ENCODE results near the gene NBL1.
"Not testable (repeated sequence)": the region's sequence is repeated elsewhere in the genome, so short reads cannot be mapped to it uniquely, and the experiment has no call there.

The NBL1 gene

DNA sequence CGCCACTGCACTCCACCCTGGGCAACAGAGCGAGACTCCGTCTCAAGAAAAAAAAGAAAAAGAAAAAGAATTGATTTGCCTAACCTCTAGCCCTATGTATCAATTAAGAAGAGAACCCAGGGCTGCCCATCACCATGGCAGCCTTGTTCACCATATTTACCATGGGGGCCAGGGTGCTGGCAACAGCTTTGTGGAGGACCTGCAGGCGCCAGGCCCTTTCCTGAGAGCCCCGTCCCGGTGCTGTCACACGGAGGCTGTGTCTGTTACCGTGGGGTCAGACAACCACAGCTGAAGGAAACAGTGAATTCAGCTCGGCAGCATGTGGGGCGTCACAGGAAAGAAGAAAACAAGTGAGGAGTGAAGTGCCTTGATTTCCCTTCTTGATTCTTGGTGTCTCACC lies 6.5 kb upstream of the NBL1 start:
- H3K4me3 ChIP-seq = no peak overlapping the region
- DNase-seq (ENCODE audit: low read depth, low spot score) = no peak
- H3K9ac ChIP-seq (ENCODE audit: insufficient read length) = no peak overlapping the region
- no peak overlapping the region for H3K27ac ChIP-seq
- H3K9me3 ChIP-seq (ENCODE audit: low read depth, low read length) = no peaks in the 10 kb centered on the region
- no peak for TF ChIP-seq FOXP2 (optimal IDR thresholded peaks at IDR 0.05; ENCODE audit: control extremely low read depth, extremely low read length, insufficient read depth)
- TF ChIP-seq EZH2 (IDR thresholded peaks at IDR 0.05) = no peak
- TF ChIP-seq POLR2AphosphoS5 (IDR thresholded peaks at IDR 0.05; ENCODE audit: borderline replicate concordance, low read depth, low read length) = no peak
- H3K36me3 ChIP-seq (ENCODE audit: insufficient read depth, low read length) = no peaks in the 10 kb centered on the region

GRCh38 chr1:19639228-19639627 lies 4.9 kb upstream of the NBL1 start:
- not testable (repeated sequence) for DNase-seq (ENCODE audit: low read depth, low spot score)

GRCh38 chr1:19639999-19640362 lies 4.1 kb upstream of the NBL1 start:
- Histone ChIP-seq H3K9me3 (ENCODE audit: low read depth, low read length) (no peaks in the 10 kb centered on the region), H3K27ac (no peak overlapping the region), H3K4me3 (no peak overlapping the region), H3K36me3 (ENCODE audit: insufficient read depth, low read length) (no peaks in the 10 kb centered on the region), H3K9ac (ENCODE audit: insufficient read length) (no peak overlapping the region)
- no peak for TF ChIP-seq EZH2 (IDR thresholded peaks at IDR 0.05)
- TF ChIP-seq FOXP2 (optimal IDR thresholded peaks at IDR 0.05; ENCODE audit: control extremely low read depth, extremely low read length, insufficient read depth) = no peak
- TF ChIP-seq POLR2AphosphoS5 (IDR thresholded peaks at IDR 0.05; ENCODE audit: borderline replicate concordance, low read depth, low read length) = no peak
- no peak for DNase-seq (ENCODE audit: low read depth, low spot score)

More at GRCh38 chr1:19639228-19639627, 4.9 kb upstream of the NBL1 start:
- not testable (repeated sequence) for H3K27ac ChIP-seq; H3K4me3 ChIP-seq; H3K9me3 ChIP-seq (ENCODE audit: low read depth, low read length); H3K36me3 ChIP-seq (ENCODE audit: insufficient read depth, low read length); H3K9ac ChIP-seq (ENCODE audit: insufficient read length)

GRCh38 chr1:19640363-19641316 lies 3.5 kb upstream of the NBL1 start:
- TF ChIP-seq POLR2AphosphoS5 (IDR thresholded peaks at IDR 0.05; ENCODE audit: borderline replicate concordance, low read depth, low read length) = no peak
- no peak for TF ChIP-seq EZH2 (IDR thresholded peaks at IDR 0.05)
- no peak for TF ChIP-seq FOXP2 (optimal IDR thresholded peaks at IDR 0.05; ENCODE audit: control extremely low read depth, extremely low read length, insufficient read depth)
- Histone ChIP-seq H3K9ac (ENCODE audit: insufficient read length) (no peak overlapping the region), H3K27ac (no peak overlapping the region), H3K9me3 (ENCODE audit: low read depth, low read length) (no peaks in the 10 kb centered on the region), H3K4me3 (no peak overlapping the region), H3K36me3 (ENCODE audit: insufficient read depth, low read length) (no peaks in the 10 kb centered on the region)
- no peak for DNase-seq (ENCODE audit: low read depth, low spot score)

DNA sequence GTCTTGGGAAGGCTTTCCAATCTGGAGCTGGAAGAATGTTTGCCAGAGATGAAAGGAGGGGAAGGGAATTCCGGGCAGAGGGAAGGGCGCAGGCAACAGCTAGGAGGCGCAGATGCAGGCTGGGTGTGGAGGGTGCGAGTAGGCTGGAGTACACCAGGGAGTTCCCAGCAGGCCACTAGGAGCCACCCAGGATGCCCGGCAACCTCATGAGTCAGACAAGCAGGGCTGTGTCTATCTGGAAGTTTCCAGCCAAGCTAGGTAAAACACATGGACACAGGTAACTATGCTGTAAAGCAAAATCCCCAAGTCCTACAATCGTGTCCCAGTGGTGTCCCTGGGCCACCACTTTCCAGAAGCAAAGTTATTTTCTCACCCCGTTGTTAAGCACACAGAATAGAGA lies 990 bp upstream of the NBL1 start:
- Histone ChIP-seq H3K4me3 (no peak overlapping the region), H3K9ac (ENCODE audit: insufficient read length) (no peak overlapping the region), H3K27ac (no peak overlapping the region), H3K36me3 (ENCODE audit: insufficient read depth, low read length) (no peaks in the 10 kb centered on the region), H3K9me3 (ENCODE audit: low read depth, low read length) (no peaks in the 10 kb centered on the region)
- DNase-seq (ENCODE audit: low read depth, low spot score) = no peak
- TF ChIP-seq EZH2 (IDR thresholded peaks at IDR 0.05) = no peak
- TF ChIP-seq FOXP2 (optimal IDR thresholded peaks at IDR 0.05; ENCODE audit: control extremely low read depth, extremely low read length, insufficient read depth) = no peak
- TF ChIP-seq POLR2AphosphoS5 (IDR thresholded peaks at IDR 0.05; ENCODE audit: borderline replicate concordance, low read depth, low read length) = no peak

- no peak for DNase-seq (ENCODE audit: low read depth, low spot score)
- H3K36me3 ChIP-seq (ENCODE audit: insufficient read depth, low read length) = no peaks in the 10 kb centered on the region
- H3K27ac ChIP-seq = no peak overlapping the region
- peak overlapping the region; percentile 80 for H3K4me3 ChIP-seq
- H3K9me3 ChIP-seq (ENCODE audit: low read depth, low read length) = no peaks in the 10 kb centered on the region
- peak overlapping the region; percentile 58 for H3K9ac ChIP-seq (ENCODE audit: insufficient read length)
- TF ChIP-seq EZH2 (IDR thresholded peaks at IDR 0.05) = no peak
- TF ChIP-seq POLR2AphosphoS5 (IDR thresholded peaks at IDR 0.05; ENCODE audit: borderline replicate concordance, low read depth, low read length) = no peak
- no peak for TF ChIP-seq FOXP2 (optimal IDR thresholded peaks at IDR 0.05; ENCODE audit: control extremely low read depth, extremely low read length, insufficient read depth)
These were observed 227 bp downstream of the NBL1 start for GRCh38 chr1:19644395-19644680.

DNA sequence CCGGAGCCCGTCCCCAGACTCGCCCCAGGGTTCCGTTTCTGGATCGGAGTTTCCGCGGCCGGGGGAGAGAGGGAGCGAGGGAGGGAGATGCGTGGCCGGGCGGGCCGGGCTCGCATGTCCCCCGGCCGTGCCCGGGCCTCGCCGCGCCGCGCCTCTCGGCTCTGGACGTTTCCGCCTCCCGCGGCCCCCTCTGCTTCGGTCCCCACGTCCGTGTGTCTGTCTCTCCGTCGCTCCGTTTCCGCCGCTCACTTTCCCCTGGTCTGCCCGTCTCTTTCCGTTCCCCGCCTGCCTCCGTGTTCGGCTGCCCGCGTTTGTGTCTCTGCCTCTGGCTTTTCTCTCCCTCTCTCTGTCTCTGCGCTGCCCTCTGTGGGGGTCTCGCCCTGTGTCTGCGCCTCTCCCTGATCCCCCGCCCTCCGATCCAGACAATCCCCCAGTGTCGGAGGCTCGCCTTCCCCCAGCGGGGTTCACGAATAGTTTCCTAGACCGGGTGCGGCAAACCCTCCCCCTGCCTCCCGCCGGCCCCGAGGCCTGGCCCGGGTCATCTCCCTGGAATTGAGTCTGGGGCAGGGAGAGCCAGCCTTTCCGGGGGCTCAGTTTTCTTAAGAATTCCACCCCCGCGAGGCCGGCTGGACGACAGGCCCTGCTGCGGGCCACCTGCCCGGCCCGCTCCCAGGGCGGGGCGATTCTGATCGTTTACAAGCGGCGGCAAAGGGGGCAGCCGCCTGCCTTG lies 735 bp downstream of the NBL1 start:
- no peak for DNase-seq (ENCODE audit: low read depth, low spot score)
- H3K4me3 ChIP-seq = peak overlapping the region; percentile 80
- no peak for TF ChIP-seq POLR2AphosphoS5 (IDR thresholded peaks at IDR 0.05; ENCODE audit: borderline replicate concordance, low read depth, low read length)
- no peak for TF ChIP-seq FOXP2 (optimal IDR thresholded peaks at IDR 0.05; ENCODE audit: control extremely low read depth, extremely low read length, insufficient read depth)
- TF ChIP-seq EZH2 (IDR thresholded peaks at IDR 0.05) = no peak
- H3K36me3 ChIP-seq (ENCODE audit: insufficient read depth, low read length) = no peaks in the 10 kb centered on the region
- no peaks in the 10 kb centered on the region for H3K9me3 ChIP-seq (ENCODE audit: low read depth, low read length)
- H3K27ac ChIP-seq = no peak overlapping the region
- peak overlapping the region; percentile 58 for H3K9ac ChIP-seq (ENCODE audit: insufficient read length)

- Histone ChIP-seq H3K4me3 (peak overlapping the region; percentile 80; the same call in 1 of the 2 replicates), H3K9me3 (ENCODE audit: low read depth, low read length) (no peaks in the 10 kb centered on the region), H3K36me3 (ENCODE audit: insufficient read depth, low read length) (no peaks in the 10 kb centered on the region), H3K9ac (ENCODE audit: insufficient read length) (no peak overlapping the region), H3K27ac (no peak overlapping the region)
- TF ChIP-seq POLR2AphosphoS5 (IDR thresholded peaks at IDR 0.05; ENCODE audit: borderline replicate concordance, low read depth, low read length) (no peak), EZH2 (IDR thresholded peaks at IDR 0.05) (no peak), FOXP2 (optimal IDR thresholded peaks at IDR 0.05; ENCODE audit: control extremely low read depth, extremely low read length, insufficient read depth) (no peak)
- no peak for DNase-seq (ENCODE audit: low read depth, low spot score)
These were observed 1.5 kb downstream of the NBL1 start for GRCh38 chr1:19645411-19646251.

Data from SK-N-MC (cell line).